SK-N-SH treated with all-trans-retinoic acid at 6 μM for 48 hours (cell line): ENCODE results near the gene WHRN.

Experiments used
- ATAC-seq: fragments of 200-7000 bp; cut with Tn5 transposase; 3 replicates; pipeline ENCODE4 v1.9.1; 2020; ENCODE audit warnings: mild to moderate bottlenecking, moderate library complexity
- ARNTL ChIP-seq: fragments of 450-650 bp; formaldehyde crosslinking; IDR thresholded peaks from 2 replicates; pipeline ENCODE4 v1.5.0; 2020; ENCODE audit warnings: low read depth, mild to moderate bottlenecking, moderate library complexity, borderline replicate concordance
- BACH2 ChIP-seq: fragments of 250-450 bp; sonication (Bioruptor Pico); IDR thresholded peaks from 2 replicates; pipeline ENCODE4 v1.9.0; 2021; ENCODE audit warnings: mild to moderate bottlenecking, borderline replicate concordance
- CSDC2 ChIP-seq: fragments of 250-450 bp; sonication (Bioruptor Pico); IDR thresholded peaks from 2 replicates; pipeline ENCODE4 v1.5.0; 2020; ENCODE audit warnings: mild to moderate bottlenecking, moderate library complexity
- ESRRG ChIP-seq: fragments of 250-450 bp; sonication (Bioruptor Pico); IDR thresholded peaks from 2 replicates; pipeline ENCODE4 v1.6.1; 2021; ENCODE audit warnings: mild to moderate bottlenecking
- GLIS3 ChIP-seq: fragments of 250-450 bp; sonication (Bioruptor Pico); IDR thresholded peaks from 2 replicates; pipeline ENCODE4 v1.5.0; 2020; ENCODE audit warnings: mild to moderate bottlenecking, moderate library complexity
- ISL1 ChIP-seq: fragments of 250-450 bp; sonication (Bioruptor Pico); IDR thresholded peaks from 2 replicates; pipeline ENCODE4 v2.1.2; 2022; ENCODE audit warnings: mild to moderate bottlenecking, moderate library complexity
- OSR1 ChIP-seq: fragments of 250-450 bp; sonication (Bioruptor Pico); IDR thresholded peaks from 2 replicates; pipeline ENCODE4 v1.8.0; 2022; ENCODE audit warnings: moderate library complexity, mild to moderate bottlenecking, inconsistent platforms
- PPARA ChIP-seq: fragments of 250-450 bp; sonication (Bioruptor Pico); IDR thresholded peaks from 2 replicates; pipeline ENCODE4 v1.5.0; 2020; ENCODE audit warnings: mild to moderate bottlenecking, borderline replicate concordance
- RARB ChIP-seq: fragments of 250-450 bp; sonication (Bioruptor Pico); IDR thresholded peaks from 2 replicates; pipeline ENCODE4 v1.8.0; 2021; ENCODE audit warnings: mild to moderate bottlenecking, moderate library complexity
- SNAI2 ChIP-seq: fragments of 250-450 bp; sonication (Bioruptor Pico); IDR thresholded peaks from 2 replicates; pipeline ENCODE4 v1.5.0; 2020; ENCODE audit warnings: mild to moderate bottlenecking, moderate library complexity
- TCF4 ChIP-seq: fragments of 250-450 bp; sonication (Bioruptor Pico); IDR thresholded peaks from 2 replicates; pipeline ENCODE4 v1.8.0; 2021; ENCODE audit warnings: mild to moderate bottlenecking, moderate library complexity, borderline replicate concordance
- TOX ChIP-seq: fragments of 250-450 bp; sonication (Bioruptor Pico); IDR thresholded peaks from 2 replicates; pipeline ENCODE4 v1.8.0; 2021; ENCODE audit warnings: mild to moderate bottlenecking, moderate library complexity, borderline replicate concordance
- ZC3H10 ChIP-seq: fragments of 250-450 bp; sonication (Bioruptor Pico); IDR thresholded peaks from 2 replicates; pipeline ENCODE4 v1.5.1; 2021; ENCODE audit warnings: mild to moderate bottlenecking, moderate library complexity
- ZFP3 ChIP-seq: fragments of 250-450 bp; sonication (Bioruptor Pico); IDR thresholded peaks from 2 replicates; pipeline ENCODE4 v1.5.0; 2020; ENCODE audit warnings: mild to moderate bottlenecking, moderate library complexity
- ZFP30 ChIP-seq: fragments of 450-650 bp; formaldehyde crosslinking; IDR thresholded peaks from 2 replicates; pipeline ENCODE4 v1.5.0; 2022; ENCODE audit warnings: mild to moderate bottlenecking, moderate library complexity
- ZNF565 ChIP-seq: fragments of 450-650 bp; formaldehyde crosslinking; conservative IDR thresholded peaks from 2 replicates; pipeline ENCODE4 v1.5.0; 2020; ENCODE audit warnings: low read depth, mild to moderate bottlenecking, moderate library complexity
- ZNF70 ChIP-seq: fragments of 450-650 bp; formaldehyde crosslinking; IDR thresholded peaks from 2 replicates; pipeline ENCODE4 v1.5.0; 2020; ENCODE audit warnings: mild to moderate bottlenecking, moderate library complexity
- TF ChIP-seq, protein P1 (sequence below): fragments of 250-450 bp; sonication (Bioruptor Pico); IDR thresholded peaks from 2 replicates; pipeline ENCODE4 v1.8.0; 2020; ENCODE audit warnings: mild to moderate bottlenecking, moderate library complexity, borderline replicate concordance
- TF ChIP-seq, protein P2 (sequence below): fragments of 250-450 bp; sonication (Bioruptor Pico); IDR thresholded peaks from 2 replicates; pipeline ENCODE4 v1.5.1; 2020; ENCODE audit warnings: low read depth, mild to moderate bottlenecking, moderate library complexity
- TF ChIP-seq, protein P3 (sequence below): fragments of 250-450 bp; sonication (Bioruptor Pico); IDR thresholded peaks from 2 replicates; pipeline ENCODE4 v1.5.1; 2021; ENCODE audit warnings: mild to moderate bottlenecking, moderate library complexity

WHRN gene

DNA sequence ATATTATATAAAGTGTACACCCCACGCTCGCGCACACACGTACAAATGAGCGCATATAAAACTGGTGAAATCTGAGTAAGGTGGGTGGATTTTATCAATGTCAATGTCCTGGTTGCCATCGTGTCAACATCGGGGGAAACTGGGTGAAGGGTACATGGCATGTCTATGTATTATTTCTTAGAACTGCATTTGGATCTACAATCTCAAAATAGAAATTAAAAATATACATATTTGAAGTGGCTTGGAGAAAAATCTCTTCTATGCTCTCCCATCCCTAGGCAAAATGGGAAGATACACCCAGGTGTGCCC, 763 bp upstream of the WHRN start:
- ATAC-seq: no peak

DNA sequence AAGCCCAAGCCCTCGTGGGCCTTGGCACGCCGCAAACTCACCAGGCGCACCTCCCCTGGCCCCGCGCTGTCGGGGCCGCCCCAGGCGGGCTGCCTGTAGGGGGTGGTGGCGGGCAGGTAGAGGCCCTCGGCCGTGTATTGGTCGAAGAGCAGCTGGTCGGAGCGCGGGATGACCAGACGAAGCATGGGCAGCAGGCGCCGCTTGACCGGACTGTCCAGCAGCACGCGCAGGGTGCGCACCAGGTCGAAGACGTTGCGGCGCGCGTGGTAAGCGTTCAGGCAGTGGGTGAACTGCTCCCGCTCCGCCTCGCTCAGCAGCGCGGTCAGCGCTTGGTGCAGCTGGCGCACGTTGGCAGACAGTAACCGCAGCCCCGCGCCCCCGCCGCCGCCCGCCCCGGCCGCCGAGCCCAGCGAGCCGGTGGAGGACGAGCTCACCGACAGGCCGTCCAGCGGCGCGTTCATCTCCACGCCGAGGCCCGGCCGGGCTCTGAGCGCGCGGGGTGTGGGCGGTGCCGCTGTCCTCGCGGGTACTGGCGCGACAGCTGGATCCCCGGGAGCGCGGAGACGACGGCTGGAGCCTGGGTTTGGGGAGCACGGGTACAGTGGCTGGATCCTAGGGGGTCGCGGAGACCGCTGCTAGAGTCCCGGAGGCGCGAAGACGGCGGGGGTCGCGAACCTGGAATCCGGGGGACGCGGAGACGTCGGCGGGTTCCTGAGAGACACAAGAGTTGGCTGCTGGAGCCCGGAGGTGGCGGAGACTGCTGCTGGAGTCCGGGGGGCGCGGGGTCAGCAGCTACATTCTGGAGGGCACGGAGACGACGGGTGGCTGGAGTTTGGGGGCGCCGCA, 709 bp downstream of the WHRN start:
- TF ChIP-seq, protein P1, sequence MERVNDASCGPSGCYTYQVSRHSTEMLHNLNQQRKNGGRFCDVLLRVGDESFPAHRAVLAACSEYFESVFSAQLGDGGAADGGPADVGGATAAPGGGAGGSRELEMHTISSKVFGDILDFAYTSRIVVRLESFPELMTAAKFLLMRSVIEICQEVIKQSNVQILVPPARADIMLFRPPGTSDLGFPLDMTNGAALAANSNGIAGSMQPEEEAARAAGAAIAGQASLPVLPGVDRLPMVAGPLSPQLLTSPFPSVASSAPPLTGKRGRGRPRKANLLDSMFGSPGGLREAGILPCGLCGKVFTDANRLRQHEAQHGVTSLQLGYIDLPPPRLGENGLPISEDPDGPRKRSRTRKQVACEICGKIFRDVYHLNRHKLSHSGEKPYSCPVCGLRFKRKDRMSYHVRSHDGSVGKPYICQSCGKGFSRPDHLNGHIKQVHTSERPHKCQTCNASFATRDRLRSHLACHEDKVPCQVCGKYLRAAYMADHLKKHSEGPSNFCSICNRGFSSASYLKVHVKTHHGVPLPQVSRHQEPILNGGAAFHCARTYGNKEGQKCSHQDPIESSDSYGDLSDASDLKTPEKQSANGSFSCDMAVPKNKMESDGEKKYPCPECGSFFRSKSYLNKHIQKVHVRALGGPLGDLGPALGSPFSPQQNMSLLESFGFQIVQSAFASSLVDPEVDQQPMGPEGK: no peak
- TF ChIP-seq SNAI2 (CRISPR knock-in tag) (no peak), GLIS3 (CRISPR knock-in tag) (no peak), CSDC2 (no peak), OSR1 (CRISPR knock-in tag) (no peak), ISL1 (CRISPR knock-in tag) (no peak), BACH2 (CRISPR knock-in tag) (no peak), ZNF565 (CRISPR knock-in tag) (no peak), ARNTL (CRISPR knock-in tag) (no peak), RARB (CRISPR knock-in tag) (no peak), ZC3H10 (no peak), ZFP3 (CRISPR knock-in tag) (no peak), TOX (CRISPR knock-in tag) (no peak), ZFP30 (CRISPR knock-in tag) (no peak), ESRRG (CRISPR knock-in tag) (no peak), PPARA (CRISPR knock-in tag) (no peak), TCF4 (no peak), ZNF70 (CRISPR knock-in tag) (no peak)
- TF ChIP-seq, protein P2, sequence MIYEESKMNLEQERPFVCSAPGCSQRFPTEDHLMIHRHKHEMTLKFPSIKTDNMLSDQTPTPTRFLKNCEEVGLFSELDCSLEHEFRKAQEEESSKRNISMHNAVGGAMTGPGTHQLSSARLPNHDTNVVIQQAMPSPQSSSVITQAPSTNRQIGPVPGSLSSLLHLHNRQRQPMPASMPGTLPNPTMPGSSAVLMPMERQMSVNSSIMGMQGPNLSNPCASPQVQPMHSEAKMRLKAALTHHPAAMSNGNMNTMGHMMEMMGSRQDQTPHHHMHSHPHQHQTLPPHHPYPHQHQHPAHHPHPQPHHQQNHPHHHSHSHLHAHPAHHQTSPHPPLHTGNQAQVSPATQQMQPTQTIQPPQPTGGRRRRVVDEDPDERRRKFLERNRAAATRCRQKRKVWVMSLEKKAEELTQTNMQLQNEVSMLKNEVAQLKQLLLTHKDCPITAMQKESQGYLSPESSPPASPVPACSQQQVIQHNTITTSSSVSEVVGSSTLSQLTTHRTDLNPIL (CRISPR knock-in tag): no peak
- TF ChIP-seq, protein P3, sequence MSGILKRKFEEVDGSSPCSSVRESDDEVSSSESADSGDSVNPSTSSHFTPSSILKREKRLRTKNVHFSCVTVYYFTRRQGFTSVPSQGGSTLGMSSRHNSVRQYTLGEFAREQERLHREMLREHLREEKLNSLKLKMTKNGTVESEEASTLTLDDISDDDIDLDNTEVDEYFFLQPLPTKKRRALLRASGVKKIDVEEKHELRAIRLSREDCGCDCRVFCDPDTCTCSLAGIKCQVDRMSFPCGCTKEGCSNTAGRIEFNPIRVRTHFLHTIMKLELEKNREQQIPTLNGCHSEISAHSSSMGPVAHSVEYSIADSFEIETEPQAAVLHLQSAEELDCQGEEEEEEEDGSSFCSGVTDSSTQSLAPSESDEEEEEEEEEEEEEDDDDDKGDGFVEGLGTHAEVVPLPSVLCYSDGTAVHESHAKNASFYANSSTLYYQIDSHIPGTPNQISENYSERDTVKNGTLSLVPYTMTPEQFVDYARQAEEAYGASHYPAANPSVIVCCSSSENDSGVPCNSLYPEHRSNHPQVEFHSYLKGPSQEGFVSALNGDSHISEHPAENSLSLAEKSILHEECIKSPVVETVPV (CRISPR knock-in tag): no peak
- peak; percentile 54 for ATAC-seq

More for the DNA sequence above, 763 bp upstream of the WHRN start:
- no peak for TF ChIP-seq CSDC2
- no peak for TF ChIP-seq SNAI2 (CRISPR knock-in tag)
- TF ChIP-seq ZFP3 (CRISPR knock-in tag): no peak
- TF ChIP-seq, protein P1: no peak

DNA sequence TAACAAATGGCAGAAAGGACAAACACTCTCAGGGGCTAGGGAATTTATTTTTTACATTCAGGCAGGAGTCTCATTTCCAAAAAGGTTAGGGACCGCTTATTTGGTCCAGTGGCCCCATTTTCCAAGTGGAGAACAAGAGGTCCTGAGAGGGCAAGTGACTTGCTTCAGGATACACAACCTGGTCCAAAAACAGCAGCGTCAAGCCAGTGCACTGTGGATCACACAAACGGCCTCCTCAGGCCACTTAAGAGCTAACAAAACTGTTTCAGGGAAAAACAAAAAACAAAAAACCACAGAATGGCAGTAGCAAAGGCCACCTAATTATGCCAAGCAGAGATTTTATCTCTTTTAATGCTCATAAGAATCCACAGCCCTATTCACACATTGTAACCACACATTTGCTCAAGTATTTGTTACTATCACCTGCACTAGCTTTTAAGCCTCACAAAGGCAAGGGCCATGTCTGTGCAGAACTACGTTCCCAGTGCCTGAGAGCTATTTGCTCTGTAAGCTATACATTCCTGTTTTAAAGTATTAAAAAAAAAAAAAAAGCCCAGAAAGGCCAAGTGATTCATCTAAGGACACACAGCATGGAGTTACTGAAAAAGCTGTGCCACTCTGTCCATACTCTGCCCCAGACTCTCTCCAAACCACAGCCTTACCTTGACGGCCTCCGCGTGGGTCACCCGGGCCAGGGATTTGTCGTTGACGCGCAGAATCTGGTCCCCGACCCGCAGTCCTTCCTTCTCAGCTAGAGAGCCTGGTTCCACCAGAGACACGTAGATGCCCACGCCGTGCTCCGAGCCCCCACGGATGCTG, 1.5 kb downstream of the WHRN start:
- TF ChIP-seq RARB (CRISPR knock-in tag) (no peak), ZC3H10 (no peak), CSDC2 (no peak), TOX (CRISPR knock-in tag) (no peak), ARNTL (CRISPR knock-in tag) (no peak), BACH2 (CRISPR knock-in tag) (no peak), TCF4 (no peak), ESRRG (CRISPR knock-in tag) (no peak), ISL1 (CRISPR knock-in tag) (no peak)
- TF ChIP-seq, protein P1: no peak
- ATAC-seq: no peak
